Osteocyte (in vitro differentiated cells): ENCODE measurements around the gene KIAA1217. TPM values are rescaled to one million over a fixed set of nuclear protein-coding genes. Genes with fewer than 3 reads are reported as not detected.

Source experiments
- DNase-seq: peaks from one replicate; pipeline ENCODE4 v3.0.0; 2021; ENCODE audit warnings: mixed read lengths; ENCODE audit not compliant: unreplicated experiment; ENCODE audit errors: extremely low spot score
- H3K27ac Mint-ChIP-seq: one replicate; pipeline ENCODE4 v1.8.0; 2021; ENCODE audit warnings: mild to moderate bottlenecking, mixed read lengths; ENCODE audit not compliant: unreplicated experiment
- H3K27me3 Mint-ChIP-seq: one replicate; pipeline ENCODE4 v1.8.0; 2021; ENCODE audit warnings: mixed read lengths; ENCODE audit not compliant: unreplicated experiment
- H3K36me3 Mint-ChIP-seq: one replicate; pipeline ENCODE4 v1.8.0; 2021; ENCODE audit warnings: mixed read lengths; ENCODE audit not compliant: unreplicated experiment
- H3K4me1 Mint-ChIP-seq: one replicate; pipeline ENCODE4 v1.8.0; 2021; ENCODE audit warnings: mixed read lengths; ENCODE audit not compliant: unreplicated experiment
- H3K4me3 Mint-ChIP-seq: one replicate; pipeline ENCODE4 v1.8.0; 2021; ENCODE audit warnings: mild to moderate bottlenecking, moderate library complexity, mixed read lengths; ENCODE audit not compliant: unreplicated experiment
- H3K9me3 Mint-ChIP-seq: one replicate; pipeline ENCODE4 v1.8.0; 2021; ENCODE audit warnings: mixed read lengths; ENCODE audit not compliant: unreplicated experiment
- total RNA-seq: library from RNA; stranded (reverse); gene quantifications from 2 replicates; pipeline ENCODE4 v1.2.1, GENCODE V29; 2021
- TF ChIP-seq, protein P1 (sequence below): fragments of 200-600 bp; sonication (generic); IDR thresholded peaks from 2 replicates; pipeline ENCODE4 v1.5.0; 2021; ENCODE audit warnings: antibody characterized with exemption, mild to moderate bottlenecking, moderate library complexity

KIAA1217 gene
- total RNA-seq, 1 donor from 2014 or later: 2.8 TPM

DNA sequence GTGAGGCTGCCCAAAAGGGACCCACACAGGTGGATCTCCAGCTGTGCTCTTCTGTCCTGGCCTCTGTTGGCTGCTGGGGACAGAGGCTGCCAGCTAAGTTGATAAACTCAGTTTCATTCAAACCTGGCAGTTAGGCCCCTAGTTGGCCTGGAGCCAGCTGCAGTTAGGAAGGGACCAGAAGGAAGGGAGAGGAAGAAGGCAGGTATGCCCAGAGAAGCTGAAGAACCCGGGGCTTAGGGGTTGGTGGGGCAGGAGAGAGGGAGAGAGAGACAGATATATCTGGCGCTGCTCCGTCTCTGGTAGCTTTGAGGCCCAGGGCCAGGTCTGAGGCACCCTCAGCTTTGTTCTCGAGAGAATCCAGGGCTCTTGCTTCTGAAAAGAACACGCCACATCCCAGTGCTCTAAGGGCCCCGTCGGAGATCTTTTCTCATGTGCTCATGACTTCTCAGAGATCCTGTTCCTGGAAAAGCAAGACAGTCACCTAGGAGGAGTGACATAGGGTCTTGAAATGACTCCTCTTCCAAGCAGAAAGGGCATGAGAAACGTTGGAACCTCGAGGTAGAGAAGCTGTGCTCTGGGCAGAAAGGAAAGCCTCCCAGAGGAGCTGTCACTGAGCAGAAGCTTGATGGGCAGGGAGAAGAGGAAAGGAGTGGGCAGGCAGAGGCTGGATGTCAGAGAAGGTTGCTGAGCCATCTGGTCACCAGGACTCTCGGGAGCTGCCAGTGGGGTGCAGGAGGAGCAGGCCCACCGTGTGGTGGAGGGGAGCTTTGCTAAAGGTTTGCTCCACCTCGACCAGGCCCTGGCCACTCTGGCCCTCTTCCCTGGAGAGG, 361.1 kb downstream of the KIAA1217 start:
- peaks cover 10% of the 10 kb centered on the region for H3K27me3 Mint-ChIP-seq
- H3K27ac Mint-ChIP-seq: no peak overlapping the region
- H3K4me3 Mint-ChIP-seq: no peak overlapping the region
- no peaks in the 10 kb centered on the region for H3K9me3 Mint-ChIP-seq
- TF ChIP-seq, protein P1, sequence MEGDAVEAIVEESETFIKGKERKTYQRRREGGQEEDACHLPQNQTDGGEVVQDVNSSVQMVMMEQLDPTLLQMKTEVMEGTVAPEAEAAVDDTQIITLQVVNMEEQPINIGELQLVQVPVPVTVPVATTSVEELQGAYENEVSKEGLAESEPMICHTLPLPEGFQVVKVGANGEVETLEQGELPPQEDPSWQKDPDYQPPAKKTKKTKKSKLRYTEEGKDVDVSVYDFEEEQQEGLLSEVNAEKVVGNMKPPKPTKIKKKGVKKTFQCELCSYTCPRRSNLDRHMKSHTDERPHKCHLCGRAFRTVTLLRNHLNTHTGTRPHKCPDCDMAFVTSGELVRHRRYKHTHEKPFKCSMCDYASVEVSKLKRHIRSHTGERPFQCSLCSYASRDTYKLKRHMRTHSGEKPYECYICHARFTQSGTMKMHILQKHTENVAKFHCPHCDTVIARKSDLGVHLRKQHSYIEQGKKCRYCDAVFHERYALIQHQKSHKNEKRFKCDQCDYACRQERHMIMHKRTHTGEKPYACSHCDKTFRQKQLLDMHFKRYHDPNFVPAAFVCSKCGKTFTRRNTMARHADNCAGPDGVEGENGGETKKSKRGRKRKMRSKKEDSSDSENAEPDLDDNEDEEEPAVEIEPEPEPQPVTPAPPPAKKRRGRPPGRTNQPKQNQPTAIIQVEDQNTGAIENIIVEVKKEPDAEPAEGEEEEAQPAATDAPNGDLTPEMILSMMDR: no peak
- no peaks in the 10 kb centered on the region for H3K4me1 Mint-ChIP-seq
- no peaks in the 10 kb centered on the region for H3K36me3 Mint-ChIP-seq
- DNase-seq: no peak

DNA sequence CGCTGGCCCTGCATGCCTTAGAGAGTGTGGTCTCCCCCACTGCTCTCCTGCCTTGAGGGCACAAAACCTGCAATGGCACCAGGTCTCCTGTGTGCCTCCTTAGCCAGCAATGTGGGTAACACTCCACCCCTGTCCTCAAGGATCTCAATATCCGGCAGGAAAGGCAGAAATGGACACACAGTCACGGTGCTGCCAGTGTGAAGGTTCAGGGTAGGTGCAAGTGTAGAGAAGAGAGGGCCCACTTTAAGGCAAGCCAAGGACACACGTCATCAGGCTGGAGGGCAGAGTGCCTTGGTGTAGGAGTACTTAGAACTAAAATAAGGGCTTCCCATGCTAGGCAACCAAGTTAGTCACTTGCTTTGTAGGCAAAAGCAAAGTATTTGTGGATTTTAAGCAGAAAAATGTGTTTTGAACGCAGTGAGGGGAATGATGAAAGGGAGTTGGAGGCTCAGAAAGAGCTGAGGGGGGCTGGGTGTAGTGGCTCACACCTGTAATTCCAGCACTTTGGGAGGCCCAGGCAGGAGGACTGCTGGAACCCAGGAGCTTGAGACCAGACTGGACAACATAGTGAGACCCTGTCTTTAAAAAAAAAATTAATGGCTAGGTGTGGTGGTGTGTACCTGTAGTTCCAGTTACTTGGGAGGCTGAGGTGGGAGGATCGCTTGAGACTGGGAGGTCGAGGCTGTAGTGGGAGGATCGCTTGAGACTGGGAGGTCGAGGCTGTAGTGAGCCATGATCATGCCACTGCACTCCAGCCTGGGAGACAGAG, 361.9 kb downstream of the KIAA1217 start:
- H3K9me3 Mint-ChIP-seq: no peaks in the 10 kb centered on the region
- TF ChIP-seq, protein P1: no peak
- no peak for DNase-seq
- peaks cover 10% of the 10 kb centered on the region for H3K27me3 Mint-ChIP-seq
- peaks cover 6% of the 10 kb centered on the region for H3K4me1 Mint-ChIP-seq
- peak overlapping the region; percentile 47 for H3K27ac Mint-ChIP-seq
- H3K4me3 Mint-ChIP-seq: no peak overlapping the region
- no peaks in the 10 kb centered on the region for H3K36me3 Mint-ChIP-seq

DNA sequence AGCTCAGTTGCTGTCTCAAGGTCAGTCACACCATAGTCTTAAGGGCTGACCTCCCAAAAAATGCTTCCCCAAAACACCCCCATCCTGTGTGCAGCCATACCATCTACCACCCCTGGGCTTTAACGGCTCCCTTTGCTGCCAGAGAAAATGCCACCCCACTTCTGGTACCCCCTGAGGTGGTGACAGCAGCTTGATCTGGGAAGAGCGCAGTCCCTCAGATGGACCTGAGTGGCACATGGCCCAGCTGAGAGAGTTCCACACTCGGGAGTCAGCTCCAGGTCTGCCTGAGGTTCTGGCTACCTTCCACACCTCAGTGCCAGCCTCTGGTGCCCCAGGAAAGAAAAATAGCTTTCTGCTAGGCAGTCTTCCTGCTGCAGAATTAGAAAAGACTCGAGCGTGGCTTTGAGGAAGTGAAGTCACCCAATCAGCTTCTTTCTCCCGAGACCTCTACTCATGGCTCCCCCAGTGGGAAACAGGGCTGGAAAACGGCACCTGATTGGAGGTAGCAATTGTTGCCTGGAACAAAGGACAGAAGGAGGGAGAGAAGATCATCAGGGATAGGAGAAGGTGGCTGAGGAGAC, 363.0 kb downstream of the KIAA1217 start:
- H3K36me3 Mint-ChIP-seq: no peaks in the 10 kb centered on the region
- TF ChIP-seq, protein P1: no peak
- H3K4me3 Mint-ChIP-seq: no peak overlapping the region
- peaks cover 10% of the 10 kb centered on the region for H3K27me3 Mint-ChIP-seq
- H3K4me1 Mint-ChIP-seq: peaks cover 9% of the 10 kb centered on the region
- no peak overlapping the region for H3K27ac Mint-ChIP-seq
- H3K9me3 Mint-ChIP-seq: no peaks in the 10 kb centered on the region
- no peak for DNase-seq

DNA sequence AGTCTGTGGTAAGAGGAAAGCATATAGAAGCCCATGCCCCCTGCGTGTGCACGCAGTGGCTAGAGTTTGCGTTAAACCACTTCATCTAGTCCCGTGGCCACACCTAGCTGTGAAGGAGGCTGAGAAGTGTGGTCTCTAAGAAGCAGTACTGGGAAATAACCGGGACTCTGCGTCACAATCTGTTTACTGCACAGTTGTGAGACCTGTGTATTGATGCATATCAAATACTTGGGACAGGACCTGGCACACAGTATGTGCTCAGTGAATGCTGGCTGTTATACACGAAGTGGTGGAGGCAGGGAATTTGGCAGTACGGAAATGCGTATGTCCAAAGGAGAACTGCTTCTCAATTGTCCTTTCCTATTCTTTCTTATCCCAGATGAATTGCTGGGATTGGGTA, 365.2 kb downstream of the KIAA1217 start:
- Mint-ChIP-seq H3K4me3 (no peak overlapping the region), H3K27ac (no peak overlapping the region), H3K9me3 (no peaks in the 10 kb centered on the region), H3K27me3 (peaks cover 5% of the 10 kb centered on the region), H3K36me3 (no peaks in the 10 kb centered on the region), H3K4me1 (peaks cover 9% of the 10 kb centered on the region)
- DNase-seq: no peak
- TF ChIP-seq, protein P1: no peak
